ENCODE data around the gene SEC14L2.
"Not testable (repeated sequence)": the region's sequence is repeated elsewhere in the genome, so short reads cannot be mapped to it uniquely, and the experiment has no call there.

Gene SEC14L2

DNA sequence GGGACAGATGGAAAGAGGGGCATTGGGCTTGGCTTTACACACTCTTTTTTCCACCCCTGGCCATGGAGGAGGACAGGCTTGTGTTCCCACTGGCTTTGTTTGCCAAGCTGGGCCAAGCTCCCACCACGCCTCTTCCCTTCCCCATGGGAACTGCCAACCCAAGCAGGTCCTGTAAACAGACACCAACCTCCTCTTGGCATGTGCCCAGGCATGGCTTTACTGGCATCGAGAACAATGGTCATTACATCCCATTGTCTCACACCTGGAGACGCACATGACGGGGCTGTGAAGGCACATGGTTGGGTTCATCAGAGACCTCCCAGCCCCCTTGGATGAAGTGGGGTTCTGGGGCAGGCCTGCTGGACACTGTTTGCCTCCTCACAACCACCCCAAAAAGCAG lies 63.3 kb downstream of the SEC14L2 start:
- DNase-seq: no peak

DNA sequence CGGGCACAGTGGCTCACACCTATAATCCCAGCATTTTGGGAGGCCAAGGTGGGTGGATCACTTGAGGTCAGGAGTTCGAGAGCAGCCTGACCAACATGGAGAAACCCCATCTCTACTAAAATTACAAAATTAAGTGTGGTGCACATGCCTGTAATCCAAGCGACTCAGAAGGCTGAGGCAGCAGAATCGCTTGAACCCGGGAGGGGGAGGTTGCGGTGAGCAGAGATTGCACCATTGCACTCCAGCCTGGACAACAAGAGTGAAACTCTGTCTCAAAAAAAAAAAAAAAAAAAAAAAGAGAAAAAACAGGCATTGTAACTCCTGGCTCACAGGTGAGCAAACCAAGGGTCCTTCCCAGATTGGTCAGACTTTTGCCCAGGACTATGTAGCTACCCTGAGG lies 63.7 kb downstream of the SEC14L2 start:
- DNase-seq: not testable (repeated sequence)

DNA sequence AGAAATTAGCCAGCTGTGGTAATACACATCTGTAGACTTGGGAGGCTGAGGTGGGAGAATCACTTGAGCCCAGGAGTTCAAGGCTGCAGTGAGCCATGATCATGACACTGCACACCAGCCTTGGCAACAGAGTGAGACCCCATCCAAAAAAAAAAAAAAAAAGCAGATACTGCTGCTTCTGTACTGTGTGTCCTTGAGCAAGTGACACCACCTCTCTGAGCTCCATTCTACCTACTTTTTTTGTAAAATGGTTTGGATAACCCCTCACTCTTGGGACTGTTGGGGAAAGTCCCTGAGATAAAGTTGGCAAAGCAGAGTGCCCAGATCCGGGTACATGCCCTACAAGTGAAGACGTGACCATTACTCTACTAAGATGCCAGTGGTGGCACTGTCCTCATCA lies 72.3 kb downstream of the SEC14L2 start:
- no peak for DNase-seq

- no peak for DNase-seq
Observed at GRCh38 chr22:30470655-30471054, 73.8 kb downstream of the SEC14L2 start.

DNA sequence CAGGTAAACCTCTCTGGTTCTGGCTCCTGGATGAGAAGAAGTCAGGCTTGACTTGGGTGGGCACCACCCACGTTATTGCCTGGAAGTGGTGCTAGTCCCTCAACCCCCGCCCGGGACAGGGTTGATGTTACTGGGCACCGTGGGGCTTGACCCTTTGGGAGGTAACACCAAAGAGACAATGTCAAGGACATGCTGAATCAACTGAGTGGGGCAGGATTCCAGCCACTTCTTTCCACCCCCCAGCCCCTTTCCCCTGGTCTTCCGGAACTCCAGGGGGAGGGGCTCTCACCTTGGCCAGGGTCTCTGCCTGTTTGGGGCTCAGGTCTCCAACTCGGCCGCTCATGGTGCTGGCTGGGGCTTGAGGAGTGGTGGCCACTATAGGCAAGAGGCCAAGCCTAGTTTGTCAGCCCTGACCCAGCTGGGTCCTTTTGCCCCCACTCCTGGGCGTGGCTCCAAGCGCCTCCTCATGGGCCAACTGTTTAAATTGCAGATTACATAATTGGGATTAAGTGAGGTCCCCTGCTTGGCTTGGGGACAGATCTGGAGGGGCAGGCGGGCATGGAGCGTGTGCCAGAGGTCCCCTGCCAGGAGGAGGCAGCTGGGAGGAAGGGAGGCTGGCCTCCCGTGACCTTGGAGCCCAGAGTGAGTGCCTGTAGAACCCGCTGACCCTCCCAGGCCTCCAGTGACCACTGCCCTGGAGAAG lies 74.9 kb downstream of the SEC14L2 start, which contains the start of gene SEC14L3:
Gene SEC14L3, minus strand, starts transcription at position 402 of the 703 bp plus-strand sequence. Its CDS starts 59 bp downstream, at position 343.
- no peak for DNase-seq

DNA sequence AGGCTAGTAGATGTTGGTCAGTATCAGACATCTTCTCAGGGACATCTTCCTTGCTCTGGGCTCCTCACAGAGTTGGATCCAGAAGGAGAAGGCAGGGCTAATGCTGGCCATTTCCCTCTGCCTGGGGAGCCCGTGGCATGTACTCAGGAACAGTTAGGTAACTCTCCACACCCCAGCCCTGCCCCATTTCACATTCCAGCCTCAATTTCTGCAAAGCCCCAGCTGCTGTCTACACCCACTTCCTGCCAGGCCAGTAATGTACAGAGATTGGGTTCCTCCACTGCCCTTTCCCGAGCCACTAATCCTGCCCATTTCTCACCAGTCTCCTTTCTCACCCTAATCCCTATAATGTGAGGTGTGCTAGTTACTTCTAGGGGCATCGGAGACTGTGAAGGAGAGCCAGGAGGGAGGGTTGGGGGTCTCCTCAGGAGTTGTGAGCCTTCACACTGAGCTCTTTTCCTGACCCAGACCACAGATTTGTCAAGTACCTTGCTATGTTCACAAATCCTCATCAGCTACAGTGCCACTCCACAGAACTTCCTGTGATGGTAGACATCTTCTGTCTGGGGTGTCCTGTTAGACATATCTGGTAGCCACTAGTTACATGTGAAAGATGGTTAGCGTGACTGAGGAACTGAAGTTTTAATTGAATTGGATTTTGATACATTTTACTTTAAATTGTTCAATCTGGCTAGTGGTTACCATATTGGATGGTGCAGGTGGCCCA lies 76.3 kb downstream of the SEC14L2 start:
- DNase-seq: no peak

- no peak for DNase-seq
Observed at GRCh38 chr22:30474121-30474520, 77.3 kb downstream of the SEC14L2 start.
